Renal cortex interstitium (tissue), 11 donors: ENCODE results near the gene SNX9. TPM values are rescaled to one million over a fixed set of nuclear protein-coding genes. Genes with fewer than 3 reads are reported as not detected.
"Not testable (repeated sequence)": the region's sequence is repeated elsewhere in the genome, so short reads cannot be mapped to it uniquely, and the experiment has no call there.

Source experiments
- DNase-seq, 11 donors: peaks; one replicate each; pipeline ENCODE4 v3.0.0-alpha.2; 2013; ENCODE audit warnings: low read depth in 9 of 11, low spot score in 4 of 11; ENCODE audit errors: extremely low read depth in 1 of 11
- polyA plus RNA-seq, 3 donors: library from polyadenylated mRNA; unstranded; fragments of 120-200 nt; gene quantifications; one replicate each; pipeline ENCODE4 v1.2.1, GENCODE V29; 2013; ENCODE audit not compliant: insufficient read length in 3 of 3

SNX9 gene
- polyA plus RNA-seq, 3 donors: 40.3 to 41.9 (median 41.3) TPM

DNA sequence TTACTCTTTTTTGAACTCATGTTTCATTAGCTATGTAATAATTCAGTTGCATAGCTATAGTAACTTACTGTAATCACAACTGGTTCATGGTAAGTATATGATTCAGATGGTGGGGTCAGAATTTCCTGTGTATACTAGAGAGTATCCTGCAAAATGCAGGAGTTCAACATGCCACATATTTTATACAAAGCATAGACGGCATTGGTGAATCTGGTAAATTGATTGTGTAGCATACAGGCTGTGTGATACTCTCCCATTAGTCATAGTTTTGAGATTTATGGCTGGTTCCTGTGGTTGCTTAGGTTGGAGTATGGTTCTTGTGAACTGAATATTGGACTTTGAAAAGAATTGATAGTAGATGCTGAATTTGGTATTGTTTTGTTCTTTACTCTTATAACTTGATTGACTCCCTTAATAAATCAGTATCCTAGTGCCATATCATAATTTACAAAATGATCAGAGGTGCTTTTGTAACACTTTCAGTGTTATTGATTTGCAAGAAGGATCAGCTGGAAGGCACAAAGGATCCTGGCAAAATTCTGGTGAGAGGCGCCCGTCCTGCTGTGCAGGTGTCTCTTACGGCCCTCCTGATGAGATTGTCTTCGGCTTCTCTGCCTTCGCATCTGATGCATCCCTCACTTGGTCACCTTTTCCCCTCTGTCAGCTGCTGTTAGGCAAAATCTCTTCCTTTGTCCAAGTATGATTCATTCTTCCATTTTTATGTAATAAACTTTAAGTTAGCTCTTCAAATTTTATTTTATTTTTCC, 22.6 kb downstream of the SNX9 start:
- DNase-seq: no peak

DNA sequence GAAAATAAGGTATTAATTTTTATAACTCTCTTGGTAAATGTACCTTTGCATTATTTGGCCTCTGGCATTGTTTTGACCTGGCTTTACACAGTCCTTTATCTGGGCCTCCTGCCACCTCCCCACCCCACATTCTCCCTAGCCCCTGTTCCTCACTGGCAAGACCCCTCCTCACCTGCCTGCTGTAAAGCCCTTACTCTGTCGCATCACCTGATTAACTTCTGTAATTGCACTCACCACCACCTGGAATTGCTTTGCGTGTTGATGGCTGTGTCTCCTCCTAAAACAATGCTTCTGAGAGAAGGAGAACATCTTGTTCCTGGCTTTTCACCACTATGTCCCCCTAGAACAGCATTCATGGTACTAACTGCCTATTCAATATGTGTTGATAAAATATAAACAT, 24.8 kb downstream of the SNX9 start:
- no peak for DNase-seq

DNA sequence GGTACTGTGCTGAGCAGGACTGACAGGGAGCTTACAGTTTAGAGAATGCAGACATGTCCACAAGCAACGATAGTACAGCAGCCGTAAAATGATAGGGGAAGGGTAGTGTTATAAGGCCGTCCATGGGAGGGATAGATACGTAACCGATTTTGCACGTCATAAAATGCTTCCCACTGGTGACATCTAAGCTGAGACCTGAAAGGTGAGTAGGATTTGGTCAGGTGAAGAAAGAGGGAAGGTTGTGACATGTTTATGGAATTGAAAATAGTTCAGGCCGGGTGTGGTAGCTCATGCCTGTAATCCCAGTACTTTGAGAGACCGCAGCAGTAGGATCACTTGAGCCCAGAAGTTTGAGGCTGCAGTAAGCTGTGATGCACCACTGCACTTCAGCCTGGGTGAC, 25.6 kb downstream of the SNX9 start:
- DNase-seq: no peak

DNA sequence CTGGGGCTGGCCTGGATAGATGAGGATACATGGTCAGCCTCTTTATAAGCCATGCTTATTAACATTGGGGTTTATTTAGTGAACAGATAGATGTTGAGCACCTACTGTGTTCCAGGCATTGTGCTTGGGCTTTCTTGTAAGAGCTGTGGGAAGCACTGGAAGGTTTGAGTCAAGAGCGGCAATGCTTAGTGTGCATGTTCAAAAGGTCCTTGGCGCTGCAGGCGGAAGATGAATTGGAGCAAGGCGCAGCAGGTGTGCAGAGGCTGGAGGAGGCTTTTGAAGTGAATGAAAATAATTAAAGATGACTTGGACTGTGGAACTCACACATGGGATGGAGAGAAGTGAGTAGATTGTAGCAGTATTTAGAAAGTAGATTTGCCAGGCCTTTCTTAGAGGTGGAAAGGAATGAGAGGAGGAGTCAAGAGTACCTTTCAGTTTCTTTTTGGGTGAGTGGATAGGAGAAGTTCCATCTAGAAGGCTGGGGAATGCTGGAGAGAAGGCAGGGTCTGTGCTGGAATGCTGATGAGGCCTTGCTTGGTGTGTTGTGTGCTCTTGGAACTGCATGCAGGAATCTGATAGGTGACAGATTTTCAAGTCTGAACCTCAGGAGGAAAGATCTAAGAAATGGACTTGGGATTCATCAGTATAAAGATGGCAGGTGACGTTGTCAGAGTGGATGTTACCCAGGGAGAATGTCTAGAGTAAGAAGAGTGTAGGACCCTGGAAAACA, 26.4 kb downstream of the SNX9 start:
- DNase-seq: no peak

DNA sequence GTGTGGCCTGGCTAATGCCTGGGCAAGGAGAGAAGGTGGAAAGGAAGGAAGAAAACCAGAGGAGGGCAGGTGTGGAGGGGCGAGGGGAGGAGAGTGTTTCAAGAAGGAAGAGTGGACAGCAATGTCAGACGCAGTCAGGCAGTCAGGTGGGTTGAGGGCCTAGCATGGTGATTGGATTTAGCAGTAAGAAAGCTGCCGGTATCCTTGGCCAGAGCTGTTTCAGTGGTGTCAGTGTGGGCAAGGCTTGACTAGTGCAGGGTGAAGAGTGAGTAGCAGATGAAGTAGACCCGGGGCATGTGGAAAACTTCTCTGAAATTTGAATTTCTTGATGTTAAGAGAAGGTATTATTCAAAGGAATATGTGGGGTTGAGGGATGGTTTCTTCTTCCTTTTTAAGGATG, 27.0 kb downstream of the SNX9 start:
- DNase-seq: no peak

DNA sequence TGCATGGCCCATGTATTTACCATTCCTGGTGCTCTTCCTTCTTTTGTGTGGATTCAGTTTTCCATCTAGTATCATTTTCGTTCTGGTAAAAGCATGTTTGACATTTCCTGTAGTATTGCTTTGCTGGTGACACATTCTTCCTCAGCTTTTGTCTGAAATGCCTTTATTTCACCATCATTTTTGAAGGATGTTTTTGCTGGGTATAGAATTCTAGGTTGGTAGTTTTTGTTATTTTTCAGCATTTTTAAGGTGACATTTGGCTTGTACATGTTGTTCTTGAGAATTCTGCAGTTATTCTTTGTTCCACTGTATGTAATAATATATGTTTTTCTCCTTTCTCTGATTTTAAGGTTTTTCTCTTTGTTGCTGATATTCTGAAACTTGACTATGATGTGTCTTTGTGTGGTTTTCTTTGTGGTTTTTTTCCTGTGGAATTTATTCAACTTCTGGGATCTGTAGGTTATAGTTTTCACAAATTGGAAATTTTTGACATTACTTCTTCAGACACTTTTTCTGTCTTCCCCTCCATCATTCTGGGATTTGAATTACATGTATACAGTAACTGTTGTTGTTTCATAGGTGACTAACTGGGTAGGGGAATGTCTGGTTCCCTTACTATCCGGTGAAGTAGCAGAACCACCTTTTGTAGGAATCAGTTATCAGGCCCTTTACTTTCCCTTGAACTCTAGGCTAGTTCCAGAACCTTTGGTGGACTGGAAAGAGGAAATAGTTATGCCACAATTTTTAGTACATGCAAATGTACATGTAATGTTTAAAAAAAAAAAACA, 30.2 kb downstream of the SNX9 start:
- no peak for DNase-seq

DNA sequence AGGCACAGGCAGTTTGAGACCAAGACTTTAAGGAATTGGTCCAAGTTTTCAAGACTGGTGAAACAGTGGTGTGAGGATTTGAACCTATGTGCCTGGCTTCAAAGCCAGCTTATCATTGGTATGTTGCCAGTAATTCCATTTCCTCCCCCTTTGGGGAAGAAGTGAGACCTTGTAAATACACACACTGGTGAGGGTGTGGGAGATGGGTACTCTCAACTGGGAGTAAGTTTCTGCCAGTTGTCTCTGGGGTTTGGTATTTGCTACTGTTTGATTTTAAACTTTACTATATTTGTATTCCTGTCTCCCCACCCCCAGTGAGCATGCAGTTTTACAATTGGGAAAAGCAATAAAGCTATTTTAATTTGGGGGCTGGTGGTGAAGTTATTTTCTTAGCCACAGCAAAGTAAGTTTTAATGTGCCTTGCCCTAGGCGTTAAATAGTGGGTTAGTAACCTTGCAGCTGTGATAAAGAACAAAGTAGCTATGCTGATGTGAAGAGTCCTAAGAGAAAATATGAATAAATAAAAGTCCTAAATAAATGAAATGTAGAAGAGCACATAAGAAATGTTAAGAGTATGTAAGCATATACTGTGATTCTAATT, 31.0 kb downstream of the SNX9 start:
- DNase-seq: no peak

DNA sequence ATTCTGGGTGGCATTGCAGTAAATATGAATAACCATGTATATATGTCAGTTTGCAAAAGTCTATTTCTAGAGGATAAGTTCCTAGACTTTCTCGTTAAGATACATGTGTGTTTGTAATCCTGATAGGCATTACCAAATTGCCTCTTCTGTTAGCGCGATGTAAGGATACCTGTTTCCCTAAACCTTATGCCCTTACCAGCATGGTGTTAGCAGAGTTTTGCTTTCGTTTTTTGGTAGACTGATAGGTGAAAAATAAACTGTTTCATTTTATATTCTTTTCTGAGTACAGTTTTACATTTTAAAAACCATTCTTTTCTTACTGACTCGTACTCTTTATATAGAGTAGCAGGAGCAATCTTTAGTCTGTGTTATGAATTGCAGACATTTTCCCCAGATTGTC, 32.3 kb downstream of the SNX9 start:
- DNase-seq: no peak

DNA sequence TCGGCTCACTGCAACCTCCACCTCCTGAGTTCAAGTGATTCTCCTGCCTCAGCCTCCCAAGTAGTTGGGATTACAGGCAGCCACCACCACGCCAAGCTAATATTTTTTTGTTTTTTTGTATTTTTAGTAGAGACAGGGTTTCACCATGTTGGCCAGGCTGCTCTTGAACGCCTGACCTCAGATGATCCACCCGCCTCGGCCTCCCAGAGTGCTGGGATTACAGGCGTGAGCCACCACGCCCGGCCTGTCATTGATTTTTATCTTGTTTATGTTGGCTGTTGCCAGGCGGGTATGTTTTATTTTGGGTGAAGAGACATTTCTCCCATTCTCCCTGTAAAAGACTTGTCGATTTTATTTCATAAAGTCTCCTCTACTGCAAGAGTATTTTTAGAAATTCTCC, 32.8 kb downstream of the SNX9 start:
- DNase-seq: not testable (repeated sequence)

DNA sequence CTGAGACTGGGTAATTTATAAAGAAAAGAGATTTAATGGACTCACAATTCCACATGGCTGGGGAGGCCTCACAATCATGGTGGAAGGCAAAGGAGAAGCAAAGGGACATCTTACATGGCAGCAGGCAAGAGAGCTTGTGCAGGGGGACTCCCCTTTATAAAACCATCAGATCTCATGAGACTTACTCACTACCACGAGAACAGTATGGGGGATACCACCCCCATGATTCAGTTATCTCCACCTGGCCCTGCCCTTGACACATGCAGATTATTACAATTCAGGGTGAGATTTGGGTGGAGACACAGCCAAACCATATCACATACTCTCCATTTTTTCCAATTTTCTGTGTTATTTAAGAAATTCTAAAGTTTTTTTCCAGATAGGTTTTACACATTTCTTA, 35.6 kb downstream of the SNX9 start:
- not testable (repeated sequence) for DNase-seq

DNA sequence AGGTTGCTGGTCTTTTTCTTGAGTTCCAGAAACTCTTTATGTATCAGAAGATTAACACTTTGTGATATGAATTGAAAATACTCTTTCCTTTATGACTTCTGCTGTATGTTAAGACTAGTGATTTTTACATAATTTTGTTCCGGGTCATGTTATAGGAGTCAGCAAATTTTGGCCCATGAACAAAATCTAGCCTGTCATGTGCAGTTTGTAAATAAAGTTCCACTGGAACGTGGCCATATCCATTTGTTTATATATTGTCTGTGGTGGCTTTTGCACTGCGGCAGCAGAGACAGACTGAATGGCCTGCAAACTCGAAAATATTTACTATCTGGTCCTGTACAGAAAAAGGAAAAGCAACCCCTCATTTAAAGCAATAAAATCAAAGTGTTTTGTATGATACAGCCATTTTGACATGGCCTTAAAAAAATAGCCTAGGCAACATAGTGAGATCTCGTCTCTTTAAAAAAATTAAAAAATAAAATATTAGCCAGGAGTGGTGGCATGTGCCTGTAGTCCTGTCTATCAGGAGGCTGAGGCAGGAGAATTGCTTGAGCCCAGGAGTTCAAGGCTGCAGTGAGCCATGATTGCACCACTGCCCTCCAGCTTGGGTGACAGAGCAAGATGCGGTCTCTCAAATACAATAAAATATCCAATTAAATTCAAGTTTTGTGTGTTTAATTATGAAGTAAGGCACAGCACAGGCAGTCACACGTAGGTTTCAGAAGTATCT, 36.9 kb downstream of the SNX9 start:
- DNase-seq: no peak

DNA sequence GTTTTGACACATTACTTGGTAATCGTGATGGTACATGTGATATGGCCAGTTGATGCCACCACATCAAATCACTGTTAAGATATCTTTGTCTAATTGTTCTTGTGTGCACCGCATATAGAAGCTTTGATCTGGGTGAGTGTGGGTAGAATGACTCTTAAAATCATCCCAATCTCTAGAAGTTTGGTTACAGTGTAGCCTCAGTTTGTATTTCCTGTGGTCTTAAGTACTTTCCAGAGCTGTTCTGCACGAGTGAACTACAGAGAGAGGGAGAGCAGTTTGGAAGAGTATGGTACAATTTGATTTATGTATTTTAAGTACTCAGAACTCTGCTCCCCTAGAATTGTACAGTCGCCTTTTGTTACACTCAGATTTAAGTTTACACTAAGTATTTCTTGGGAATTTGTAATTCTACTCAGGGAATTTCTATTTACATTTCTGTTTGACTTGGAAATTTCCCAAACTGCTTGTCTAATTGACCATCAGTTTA, 37.5 kb downstream of the SNX9 start:
- DNase-seq: no peak

DNA sequence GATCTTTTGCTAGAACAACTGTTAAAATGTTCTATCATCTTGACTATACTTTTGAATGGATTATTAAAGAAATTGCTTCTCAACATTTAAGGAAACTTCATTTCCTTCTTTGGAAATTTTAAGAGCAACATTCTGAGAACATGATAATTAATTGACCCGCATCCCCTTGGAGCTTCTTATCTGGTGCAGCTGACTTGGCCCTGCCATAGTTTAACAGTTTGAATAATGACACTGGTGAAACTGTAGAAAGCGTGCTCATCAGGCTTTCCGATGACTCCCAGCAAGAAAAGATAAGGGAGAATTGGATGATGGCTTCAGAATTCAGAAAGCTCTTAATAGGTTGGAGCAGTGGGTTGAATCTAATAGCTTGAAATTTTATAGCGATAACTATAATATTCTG, 38.1 kb downstream of the SNX9 start:
- DNase-seq: no peak

DNA sequence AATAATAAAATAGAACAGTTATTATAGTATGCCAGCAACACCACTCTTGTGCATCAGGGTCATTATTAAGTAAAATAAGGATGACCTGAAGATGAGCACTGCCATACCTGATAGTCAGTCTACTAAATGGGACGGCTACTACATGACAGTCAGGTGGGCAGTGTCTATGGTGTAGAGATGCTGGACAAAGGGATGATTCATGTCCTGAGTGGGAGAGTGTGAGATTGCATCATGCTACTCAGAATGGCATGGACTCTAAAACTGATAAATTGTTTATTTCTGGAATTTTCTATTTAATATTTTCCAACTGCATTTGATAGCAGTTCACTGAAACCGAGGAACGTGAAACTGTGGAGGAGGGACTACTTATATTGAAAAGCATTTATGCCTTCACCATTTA, 38.8 kb downstream of the SNX9 start:
- no peak for DNase-seq

DNA sequence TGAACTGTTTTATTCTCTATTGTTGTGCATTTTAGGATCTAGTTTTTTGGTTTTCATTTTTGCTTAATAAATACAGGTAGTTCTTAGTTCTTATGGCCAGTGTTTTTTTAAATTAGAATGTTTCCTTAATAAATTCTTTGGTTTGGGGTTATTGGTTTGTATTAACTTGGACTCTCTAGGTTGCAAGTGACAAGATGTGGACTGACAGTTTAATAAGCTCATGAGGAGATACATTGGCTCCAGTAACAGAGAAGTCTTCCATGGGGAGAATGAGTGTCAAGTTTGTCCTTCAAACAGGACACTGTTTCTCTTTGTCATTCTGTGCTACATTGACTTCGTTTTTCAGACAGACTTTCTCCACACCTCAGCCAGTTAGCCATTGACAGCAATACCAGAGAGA, 39.7 kb downstream of the SNX9 start:
- no peak for DNase-seq

DNA sequence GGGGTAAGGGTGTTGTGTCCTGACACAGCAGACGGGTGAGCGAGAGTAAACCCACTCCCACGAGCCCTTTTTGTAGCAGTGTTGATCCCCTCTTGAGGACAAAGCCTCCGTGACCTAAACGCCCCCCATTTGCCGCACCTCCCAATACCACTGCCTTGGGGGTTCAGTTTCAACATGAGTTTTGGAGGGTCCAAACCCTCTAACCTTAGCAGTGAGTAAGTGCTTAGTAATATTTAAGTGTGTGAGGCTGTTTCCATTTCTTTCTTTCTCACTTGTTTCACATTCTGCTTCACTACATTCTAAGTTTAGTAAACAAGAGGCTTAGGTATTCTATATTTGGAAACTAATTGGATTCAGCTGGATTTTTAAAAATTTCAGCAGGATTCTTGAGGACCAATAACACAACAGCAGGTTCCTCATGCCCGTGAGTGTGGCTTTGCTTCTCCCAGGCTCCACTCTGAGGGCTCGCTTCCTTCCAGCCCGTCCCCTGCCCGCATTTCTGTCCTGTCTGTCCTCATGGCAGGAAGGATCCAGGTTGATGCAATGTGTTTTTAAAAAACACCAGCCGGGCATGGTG, 41.2 kb downstream of the SNX9 start:
- no peak for DNase-seq

DNA sequence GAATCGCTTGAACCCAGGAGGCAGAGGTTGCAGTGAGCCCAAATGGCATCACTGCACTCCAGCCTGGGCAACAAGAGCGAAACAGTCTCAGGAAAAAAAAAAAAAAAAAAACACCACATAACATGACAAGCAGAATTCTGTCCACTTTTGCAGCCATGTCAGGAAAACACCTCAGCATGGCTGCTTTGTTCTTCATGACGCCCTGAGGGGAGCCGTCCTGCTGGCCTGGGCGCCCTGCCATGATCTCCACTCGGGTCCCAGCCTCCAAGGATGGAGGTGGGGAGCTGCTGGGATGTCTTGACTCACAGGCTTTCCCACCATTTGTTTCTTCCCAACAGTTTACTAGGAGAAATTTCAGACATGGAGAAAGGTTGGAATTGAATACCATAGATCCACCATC, 42.2 kb downstream of the SNX9 start:
- no peak for DNase-seq

DNA sequence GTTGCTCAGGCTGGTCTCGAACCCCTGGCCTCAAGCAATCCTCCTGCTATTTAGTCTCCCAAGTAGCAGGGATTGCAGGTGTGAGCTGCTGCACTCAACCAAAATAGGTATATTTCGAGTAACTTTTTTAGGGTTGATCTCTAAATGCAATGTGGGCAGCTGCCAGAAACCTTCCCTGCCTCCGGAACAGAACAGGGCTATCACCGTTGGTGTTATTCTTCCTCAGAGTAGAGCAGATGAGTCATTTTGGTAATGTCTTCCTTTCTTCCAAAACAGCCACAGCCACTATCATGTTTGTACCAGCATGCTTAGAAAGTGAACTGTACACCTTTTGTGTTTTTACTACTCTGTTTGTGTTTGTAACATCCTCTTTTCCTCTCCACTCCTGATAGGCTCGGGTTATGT, 44.1 kb downstream of the SNX9 start:
- no peak for DNase-seq

DNA sequence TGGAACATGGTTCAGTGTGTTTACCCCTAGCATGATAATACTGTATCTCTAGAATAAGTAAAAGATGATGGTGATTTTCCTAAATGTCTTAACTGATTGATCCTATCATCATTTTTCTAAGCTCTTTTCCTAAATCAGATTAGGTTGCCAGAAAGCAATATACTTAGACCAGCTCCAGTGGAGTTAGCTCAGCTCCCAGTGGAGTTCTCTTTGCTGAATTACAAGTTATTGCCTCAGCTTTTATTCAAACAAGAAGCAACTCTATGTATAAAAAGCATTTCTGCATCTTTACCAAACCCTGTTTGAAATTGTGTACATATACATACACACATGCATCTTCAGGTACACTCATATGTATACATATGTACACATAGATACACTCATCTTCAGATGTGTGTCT, 44.9 kb downstream of the SNX9 start:
- no peak for DNase-seq
